Kidney capillary endothelial cell (primary cell): ENCODE measurements around the gene SHB.

Experiments used
- DNase-seq: peaks from one replicate; pipeline ENCODE4 v3.0.0-alpha.2; 2018; ENCODE audit warnings: low spot score

The SHB gene

GRCh38 chr9:37935096-37935495 is 133.9 kb downstream of the SHB start:
- DNase-seq, result no peak

- DNase-seq, result no peak
Observed at GRCh38 chr9:37931592-37931991, 137.4 kb downstream of the SHB start.

- peak; percentile 68 for DNase-seq
Observed at GRCh38 chr9:37929441-37929895, 139.6 kb downstream of the SHB start.

GRCh38 chr9:37928552-37929430 is 140.2 kb downstream of the SHB start:
- DNase-seq, result no peak

- DNase-seq, result no peak
Observed at GRCh38 chr9:37927601-37928551, 141.2 kb downstream of the SHB start.

GRCh38 chr9:37927132-37927531 is 141.9 kb downstream of the SHB start:
- no peak for DNase-seq

GRCh38 chr9:37926737-37927118 is 142.3 kb downstream of the SHB start:
- no peak for DNase-seq

- no peak for DNase-seq
Observed at GRCh38 chr9:37925786-37926736, 143.0 kb downstream of the SHB start.

- DNase-seq, result no peak
Observed at GRCh38 chr9:37925006-37925405, 144.0 kb downstream of the SHB start.

GRCh38 chr9:37924538-37924937 is 144.5 kb downstream of the SHB start:
- DNase-seq, result no peak

- DNase-seq, result no peak
Observed at GRCh38 chr9:37923796-37924427, 145.1 kb downstream of the SHB start.

- no peak for DNase-seq
Observed at GRCh38 chr9:37923118-37923795, 145.8 kb downstream of the SHB start.

GRCh38 chr9:37922363-37923117 is 146.5 kb downstream of the SHB start:
- DNase-seq, result no peak

GRCh38 chr9:37921546-37922300 is 147.3 kb downstream of the SHB start:
- no peak for DNase-seq

- DNase-seq, result no peak
Observed at GRCh38 chr9:37921168-37921510, 147.9 kb downstream of the SHB start.

- DNase-seq, result no peak
Observed at GRCh38 chr9:37920471-37921167, 148.4 kb downstream of the SHB start.

- no peak for DNase-seq
Observed at GRCh38 chr9:37919956-37920335, 149.1 kb downstream of the SHB start.

GRCh38 chr9:37919246-37919955 is 149.6 kb downstream of the SHB start:
- no peak for DNase-seq
